Skeletal muscle tissue (tissue), 4 donors: ENCODE results near the gene SGO2. TPM values are rescaled to one million over a fixed set of nuclear protein-coding genes. Genes with fewer than 3 reads are reported as not detected.

Source experiments
- H3K27ac ChIP-seq: one replicate; pipeline ENCODE4 v1.7.0; 2013; ENCODE audit warnings: mild to moderate bottlenecking, low read depth, low read length, inconsistent platforms
- H3K27me3 ChIP-seq, 3 donors: one replicate each; pipeline ENCODE4 v1.7.0; 2013; ENCODE audit warnings: low read length in 3 of 3; ENCODE audit not compliant: control insufficient read depth in 3 of 3, insufficient read depth in 3 of 3
- H3K36me3 ChIP-seq, 3 donors: one replicate each; pipeline ENCODE4 v1.7.0; 2013; ENCODE audit warnings: low read length in 3 of 3; ENCODE audit not compliant: control insufficient read depth in 3 of 3, insufficient read depth in 3 of 3
- H3K4me1 ChIP-seq, 3 donors: one replicate each; pipeline ENCODE4 v1.7.0; 2013; ENCODE audit warnings: low read length in 3 of 3, mild to moderate bottlenecking in 3 of 3; ENCODE audit not compliant: control insufficient read depth in 3 of 3, insufficient read depth in 3 of 3
- H3K4me3 ChIP-seq, 3 donors: one replicate each; pipeline ENCODE4 v1.7.0; 2013; ENCODE audit warnings: low read length in 3 of 3
- H3K9ac ChIP-seq, 3 donors: one replicate each; pipeline ENCODE4 v1.7.0; 2013; ENCODE audit warnings: low read length in 3 of 3, mild to moderate bottlenecking in 3 of 3, moderate library complexity in 2 of 3, low read depth in 1 of 3
- H3K9me3 ChIP-seq, 3 donors: one replicate each; pipeline ENCODE4 v1.7.0; 2013; ENCODE audit warnings: low read length in 3 of 3; ENCODE audit not compliant: control insufficient read depth in 3 of 3
- total RNA-seq: library from RNA; depleted of rRNA; stranded (reverse); fragments of >200 nt; gene quantifications from one replicate; pipeline ENCODE4 v1.2.3, GENCODE V29; 2014
- donor health status: Osteomylitis.

The SGO2 gene
- total RNA-seq, 1 donor from 2014 or later = 1.0 TPM

- H3K27ac ChIP-seq = no peak overlapping the region
- no peaks in the 10 kb centered on the region for H3K9me3 ChIP-seq
- H3K36me3 ChIP-seq = no peaks in the 10 kb centered on the region
- no peak overlapping the region for H3K4me3 ChIP-seq
- H3K27me3 ChIP-seq = no peaks in the 10 kb centered on the region
- no peaks in the 10 kb centered on the region for H3K4me1 ChIP-seq
- H3K9ac ChIP-seq = no peak overlapping the region
Measured at GRCh38 chr2:200616193-200616592, 90.2 kb downstream of the SGO2 start.

- Histone ChIP-seq H3K9me3 (no peaks in the 10 kb centered on the region), H3K27ac (no peak overlapping the region), H3K9ac (no peak overlapping the region), H3K36me3 (no peaks in the 10 kb centered on the region), H3K27me3 (no peaks in the 10 kb centered on the region), H3K4me1 (no peaks in the 10 kb centered on the region), H3K4me3 (no peak overlapping the region)
Measured at GRCh38 chr2:200616656-200617055, 90.6 kb downstream of the SGO2 start.

GRCh38 chr2:200617156-200618053, 91.4 kb downstream of the SGO2 start:
- Histone ChIP-seq H3K4me3 (no peak overlapping the region), H3K36me3 (no peaks in the 10 kb centered on the region), H3K9me3 (no peaks in the 10 kb centered on the region), H3K4me1 (no peaks in the 10 kb centered on the region), H3K27me3 (no peaks in the 10 kb centered on the region), H3K27ac (no peak overlapping the region), H3K9ac (no peak overlapping the region)

GRCh38 chr2:200618054-200618419, 92.0 kb downstream of the SGO2 start:
- H3K36me3 ChIP-seq = no peaks in the 10 kb centered on the region
- no peak overlapping the region for H3K9ac ChIP-seq
- no peaks in the 10 kb centered on the region for H3K4me1 ChIP-seq
- H3K4me3 ChIP-seq = no peak overlapping the region
- H3K27ac ChIP-seq = no peak overlapping the region
- H3K27me3 ChIP-seq = no peaks in the 10 kb centered on the region
- H3K9me3 ChIP-seq = no peaks in the 10 kb centered on the region

GRCh38 chr2:200618590-200619021, 92.6 kb downstream of the SGO2 start:
- Histone ChIP-seq H3K9me3 (no peaks in the 10 kb centered on the region), H3K9ac (no peak overlapping the region), H3K4me1 (no peaks in the 10 kb centered on the region), H3K27me3 (no peaks in the 10 kb centered on the region), H3K4me3 (no peak overlapping the region), H3K36me3 (no peaks in the 10 kb centered on the region), H3K27ac (no peak overlapping the region)

GRCh38 chr2:200619279-200619678, 93.3 kb downstream of the SGO2 start:
- Histone ChIP-seq H3K4me1 (no peaks in the 10 kb centered on the region), H3K27me3 (no peaks in the 10 kb centered on the region), H3K27ac (no peak overlapping the region), H3K36me3 (no peaks in the 10 kb centered on the region), H3K9me3 (no peaks in the 10 kb centered on the region), H3K4me3 (no peak overlapping the region), H3K9ac (no peak overlapping the region)

- H3K4me3 ChIP-seq = no peak overlapping the region
- no peaks in the 10 kb centered on the region for H3K27me3 ChIP-seq
- H3K27ac ChIP-seq = no peak overlapping the region
- no peaks in the 10 kb centered on the region for H3K36me3 ChIP-seq
- H3K9me3 ChIP-seq = no peaks in the 10 kb centered on the region
- no peak overlapping the region for H3K9ac ChIP-seq
- H3K4me1 ChIP-seq = no peaks in the 10 kb centered on the region
Measured at GRCh38 chr2:200620606-200621390, 94.8 kb downstream of the SGO2 start.

- H3K27me3 ChIP-seq = no peaks in the 10 kb centered on the region
- H3K36me3 ChIP-seq = no peaks in the 10 kb centered on the region
- no peak overlapping the region for H3K27ac ChIP-seq
- no peaks in the 10 kb centered on the region for H3K9me3 ChIP-seq
- no peaks in the 10 kb centered on the region for H3K4me1 ChIP-seq
- no peak overlapping the region for H3K4me3 ChIP-seq
- H3K9ac ChIP-seq = no peak overlapping the region
Measured at GRCh38 chr2:200622106-200622505, 96.1 kb downstream of the SGO2 start.

- Histone ChIP-seq H3K4me3 (no peak overlapping the region), H3K36me3 (no peaks in the 10 kb centered on the region), H3K27ac (no peak overlapping the region), H3K9me3 (no peaks in the 10 kb centered on the region), H3K4me1 (no peaks in the 10 kb centered on the region), H3K27me3 (no peaks in the 10 kb centered on the region), H3K9ac (no peak overlapping the region)
Measured at GRCh38 chr2:200624026-200624425, 98.0 kb downstream of the SGO2 start.

- Histone ChIP-seq H3K27me3 (no peaks in the 10 kb centered on the region), H3K4me3 (no peak overlapping the region), H3K9ac (no peak overlapping the region), H3K27ac (no peak overlapping the region), H3K36me3 (no peaks in the 10 kb centered on the region), H3K9me3 (no peaks in the 10 kb centered on the region), H3K4me1 (no peaks in the 10 kb centered on the region)
Measured at GRCh38 chr2:200624658-200625057, 98.7 kb downstream of the SGO2 start.
